H1 (cell line): ENCODE measurements around the gene ZFP3. TPM values are rescaled to one million over a fixed set of nuclear protein-coding genes. Genes with fewer than 3 reads are reported as not detected.

ENCODE experiments used
- CTCF ChIA-PET: fragments of 300-600 bp; sonication (Branson Sonifier 250); formaldehyde crosslinking; loops from one replicate; lab custom pipeline; 2021; ENCODE audit not compliant: partially characterized antibody; lab: Charles Lee
- POLR2A ChIA-PET: fragments of 300-600 bp; sonication (Branson Sonifier 250); formaldehyde crosslinking; loops from one replicate; lab custom pipeline; 2021; ENCODE audit warnings: inconsistent platforms; ENCODE audit not compliant: partially characterized antibody; lab: Charles Lee
- DNase-seq, 2 experiments: peaks; one replicate each; pipeline versions ENCODE4 v3.0.0 to v3.0.0-alpha.2; 2010 to 2022; ENCODE audit warnings: low spot score in 2 of 2, low read depth in 1 of 2, mixed read lengths in 1 of 2
- FAIRE-seq: peaks from 2 replicates; lab custom pipeline; 2011; peaks lifted over from hg19 to GRCh38; lab: Jason Lieb, UNC
- H2AFZ ChIP-seq: 2 replicates; pipeline ENCODE4 v1.8.1; 2012; ENCODE audit warnings: low read length, inconsistent platforms
- H2AK5ac ChIP-seq: 2 replicates; pipeline ENCODE4 v1.6.1; 2013; ENCODE audit warnings: low read depth, low read length
- H2BK120ac ChIP-seq: replicated peaks from 2 replicates; pipeline ENCODE3; 2013; ENCODE audit warnings: low read depth, low read length, inconsistent platforms
- H2BK12ac ChIP-seq: 2 replicates; pipeline ENCODE4 v1.6.1; 2013; ENCODE audit warnings: low read depth, low read length
- H2BK15ac ChIP-seq: 2 replicates; pipeline ENCODE4 v1.6.1; 2013; ENCODE audit warnings: low read length
- H2BK20ac ChIP-seq: 2 replicates; pipeline ENCODE4 v1.6.1; 2013; ENCODE audit warnings: low read length
- H2BK5ac ChIP-seq: 2 replicates; pipeline ENCODE4 v1.6.1; 2013; ENCODE audit warnings: low read depth, low read length
- H3K14ac ChIP-seq: 2 replicates; pipeline ENCODE4 v1.6.1; 2013; ENCODE audit warnings: inconsistent platforms; ENCODE audit not compliant: insufficient read length
- H3K18ac ChIP-seq: 2 replicates; pipeline ENCODE4 v1.6.1; 2013; ENCODE audit warnings: low read length; ENCODE audit errors: extremely low read depth
- H3K23ac ChIP-seq: 2 replicates; pipeline ENCODE4 v1.6.1; 2013; ENCODE audit warnings: inconsistent platforms; ENCODE audit not compliant: insufficient read length
- H3K23me2 ChIP-seq: 2 replicates; pipeline ENCODE4 v1.6.1; 2013; ENCODE audit warnings: low read depth, low read length
- H3K27ac ChIP-seq: 2 replicates; pipeline ENCODE4 v1.6.1; 2011; ENCODE audit warnings: low read depth, low read length, inconsistent platforms
- H3K27me3 ChIP-seq, 4 experiments: replicated peaks in 1 of 4; 1 replicate in 1 of 4; 2 replicates in 3 of 4; pipeline versions ENCODE4 v1.6.1 to v1.8.1; 2011 to 2013; ENCODE audit warnings: low read length in 3 of 4, mild to moderate bottlenecking in 3 of 4, inconsistent platforms in 2 of 4, mixed read lengths in 2 of 4, moderate library complexity in 1 of 4; ENCODE audit not compliant: control insufficient read depth in 3 of 4, insufficient read depth in 3 of 4; ENCODE audit errors: extremely low read depth in 1 of 4
- H3K36me3 ChIP-seq, 4 experiments: 2 replicates each; pipeline versions ENCODE4 v1.6.1 to v1.8.1; 2011 to 2013; ENCODE audit warnings: mild to moderate bottlenecking in 4 of 4, low read length in 3 of 4, moderate library complexity in 2 of 4, control low read depth in 1 of 4, inconsistent platforms in 1 of 4; ENCODE audit not compliant: insufficient read depth in 4 of 4, control insufficient read depth in 2 of 4
- H3K4ac ChIP-seq: replicated peaks from 2 replicates; pipeline ENCODE3; 2013; ENCODE audit warnings: low read length, low read depth, mixed read lengths, inconsistent platforms; ENCODE audit not compliant: insufficient read length
- H3K4me1 ChIP-seq, 4 experiments: replicated peaks in 1 of 4; 1 replicate in 1 of 4; 2 replicates in 3 of 4; pipeline versions ENCODE4 v1.6.1 to v1.8.1; 2011 to 2013; ENCODE audit warnings: low read length in 3 of 4, inconsistent platforms in 2 of 4, mixed read lengths in 1 of 4; ENCODE audit not compliant: insufficient read depth in 4 of 4, control insufficient read depth in 3 of 4
- H3K4me2 ChIP-seq, 2 experiments: 2 replicates each; pipeline versions ENCODE4 v1.6.1 to v1.8.1; 2011 to 2013; ENCODE audit warnings: low read depth in 2 of 2, low read length in 2 of 2, control low read depth in 1 of 2, inconsistent platforms in 1 of 2, mild to moderate bottlenecking in 1 of 2; ENCODE audit not compliant: insufficient read depth in 1 of 2
- H3K4me3 ChIP-seq, 4 experiments: fragments of 200-600, 300-600 bp in 1 of 4; sonication (generic), shearing (Covaris generic), sonication (Bioruptor Twin) in 1 of 4; 2 replicates each; pipeline versions ENCODE4 v1.5.1 to v1.8.1; 2011 to 2016; ENCODE audit warnings: low read length in 4 of 4, low read depth in 3 of 4, control low read depth in 2 of 4, inconsistent platforms in 2 of 4, mild to moderate bottlenecking in 2 of 4, mixed read lengths in 1 of 4, moderate library complexity in 1 of 4; ENCODE audit not compliant: insufficient read depth in 2 of 4; ENCODE audit errors: extremely low read depth in 1 of 4
- H3K56ac ChIP-seq: replicated peaks from 2 replicates; pipeline ENCODE3; 2013; ENCODE audit warnings: low read depth, mild to moderate bottlenecking, mixed read lengths, low read length, inconsistent platforms; ENCODE audit not compliant: insufficient read length
- H3K79me1 ChIP-seq: 2 replicates; pipeline ENCODE4 v1.6.1; 2013; ENCODE audit warnings: low read depth, low read length, control low read depth
- H3K79me2 ChIP-seq, 2 experiments: 2 replicates each; pipeline versions ENCODE4 v1.6.1 to v1.8.1; 2012 to 2013; ENCODE audit warnings: low read length in 2 of 2, mild to moderate bottlenecking in 2 of 2, inconsistent platforms in 1 of 2; ENCODE audit not compliant: insufficient read depth in 2 of 2, control insufficient read depth in 1 of 2
- H3K9ac ChIP-seq, 4 experiments: replicated peaks in 1 of 4; 1 replicate in 1 of 4; 2 replicates in 3 of 4; pipeline versions ENCODE4 v1.6.1 to v1.8.1; 2011 to 2013; ENCODE audit warnings: low read depth in 3 of 4, low read length in 3 of 4, control low read depth in 2 of 4, mild to moderate bottlenecking in 2 of 4, moderate library complexity in 2 of 4, inconsistent platforms in 1 of 4; ENCODE audit errors: extremely low read depth in 1 of 4
- H3K9me3 ChIP-seq, 2 experiments: 2 replicates each; pipeline versions ENCODE4 v1.6.1 to v1.8.1; 2012 to 2013; ENCODE audit warnings: mild to moderate bottlenecking in 2 of 2, moderate library complexity in 2 of 2, control low read depth in 1 of 2, inconsistent platforms in 1 of 2, low read depth in 1 of 2, low read length in 1 of 2, mixed read lengths in 1 of 2; ENCODE audit not compliant: insufficient read depth in 2 of 2
- H4K20me1 ChIP-seq, 2 experiments: replicated peaks in 1 of 2; 2 replicates each; pipeline versions ENCODE3 to v1.8.1; 2011 to 2013; ENCODE audit warnings: inconsistent platforms in 2 of 2, low read length in 2 of 2, mild to moderate bottlenecking in 1 of 2; ENCODE audit not compliant: insufficient read depth in 2 of 2, control insufficient read depth in 1 of 2
- H4K5ac ChIP-seq: 2 replicates; pipeline ENCODE4 v1.6.1; 2013; ENCODE audit warnings: low read length, low read depth, mixed read lengths, inconsistent platforms; ENCODE audit not compliant: insufficient read length
- H4K8ac ChIP-seq: 2 replicates; pipeline ENCODE4 v1.8.0; 2013; ENCODE audit warnings: mild to moderate bottlenecking, moderate library complexity, low read length, inconsistent platforms; ENCODE audit not compliant: insufficient read depth; ENCODE audit errors: extremely low read depth
- H4K91ac ChIP-seq: replicated peaks from 2 replicates; pipeline ENCODE3; 2013; ENCODE audit warnings: low read length, mixed read lengths, inconsistent platforms; ENCODE audit not compliant: insufficient read length
- FOSL1 ChIP-seq: IDR thresholded peaks from 2 replicates; pipeline ENCODE4 v1.6.1; 2011; ENCODE audit warnings: mild to moderate bottlenecking, low read depth, low read length, moderate library complexity; ENCODE audit not compliant: insufficient read depth
- KDM5A ChIP-seq: fragments of 200-600 bp; IDR thresholded peaks from 2 replicates; pipeline ENCODE4 v1.7.1; 2012; ENCODE audit warnings: mild to moderate bottlenecking, low read length, inconsistent platforms, mixed read lengths
- NANOG ChIP-seq: IDR thresholded peaks from 2 replicates; pipeline ENCODE4 v1.6.1; 2011; ENCODE audit warnings: low read length, low read depth, mild to moderate bottlenecking, inconsistent platforms; ENCODE audit not compliant: insufficient read depth, poor library complexity, severe bottlenecking
- PHF8 ChIP-seq: fragments of 200-600 bp; sonication (generic); conservative IDR thresholded peaks from 2 replicates; pipeline ENCODE4 v1.7.1; 2012; ENCODE audit warnings: low read depth, mild to moderate bottlenecking, inconsistent platforms, low read length, moderate library complexity
- RFX5 ChIP-seq: IDR thresholded peaks from 2 replicates; pipeline ENCODE4 v1.6.1; 2011; ENCODE audit warnings: low read depth, low read length, improper control_type of control experiment, borderline replicate concordance
- SP1 ChIP-seq: IDR thresholded peaks from 2 replicates; pipeline ENCODE4 v1.6.1; 2011; ENCODE audit warnings: low read depth, low read length
- SUZ12 ChIP-seq: fragments of 200-600 bp; sonication (generic); IDR thresholded peaks from 2 replicates; pipeline ENCODE4 v1.6.1; 2012; ENCODE audit warnings: mild to moderate bottlenecking, inconsistent platforms, low read length, moderate library complexity, mixed read lengths
- TAF1 ChIP-seq: IDR thresholded peaks from 2 replicates; pipeline ENCODE4 v1.6.1; 2011; ENCODE audit warnings: mild to moderate bottlenecking, low read depth, low read length
- TCF12 ChIP-seq: IDR thresholded peaks from 2 replicates; pipeline ENCODE4 v1.6.1; 2011; ENCODE audit warnings: low read depth, mild to moderate bottlenecking, low read length
- YY1 ChIP-seq: IDR thresholded peaks from 2 replicates; pipeline ENCODE4 v1.6.1; 2011; ENCODE audit warnings: low read depth, mild to moderate bottlenecking, low read length
- ZNF274 ChIP-seq: IDR thresholded peaks from 2 replicates; pipeline ENCODE4 v1.7.0; 2012; ENCODE audit warnings: low read length, borderline replicate concordance; ENCODE audit errors: extremely low read depth
- WGBS, 2 experiments: shearing (Covaris generic) in 1 of 2; methylation state at CpG; one replicate each; pipeline versions ENCODE4 v1.1.6 to v1.1.7; 2013 to 2015; ENCODE audit warnings: low lambda C conversion rate in 2 of 2, mixed read lengths in 2 of 2, inconsistent platforms in 1 of 2, low coverage in 1 of 2, missing lambda C conversion rate in 1 of 2; ENCODE audit not compliant: insufficient replicate concordance in 2 of 2, insufficient coverage in 1 of 2, insufficient read length in 1 of 2; ENCODE audit errors: extremely low coverage in 1 of 2, missing lambda C conversion rate in 1 of 2; 5-methylcytosine and 5-hydroxymethylcytosine counted together
- polyA plus RNA-seq, 7 experiments: library from polyadenylated mRNA; depleted of rRNA in 3 of 7; stranded (reverse) in 5 of 7; unstranded in 2 of 7; fragments of >200 nt in 5 of 7; fragments of 200-250 nt in 2 of 7; gene quantifications; 1 replicate in 5 of 7; 2 replicates in 1 of 7; 4 replicates in 1 of 7; pipeline versions ENCODE4 v1.2.1 to v1.2.3, GENCODE V29; 2011 to 2013; ENCODE audit warnings: missing spikeins in 2 of 7, mixed read lengths in 2 of 7
- total RNA-seq: library from RNA; stranded (reverse); fragmentation: NEBNext Ultra II Directional; extraction: Animal tissue kit (Norgen Biotek cat#: 25700); gene quantifications from 2 replicates; pipeline ENCODE4 v1.2.1, GENCODE V29; 2021
- TF ChIP-seq, protein P1 (sequence below): IDR thresholded peaks from 2 replicates; pipeline ENCODE4 v1.6.1; 2011; ENCODE audit warnings: low read length, improper control_type of control experiment

ZFP3 gene
- total and polyA plus RNA-seq, 2 of the 8 experiments (the other 6 are each of a cell fraction or from before 2014, with no cell fraction given), result 0.15 to 0.44 TPM

GRCh38 chr17:5139458-5139732 is 61.1 kb downstream of the ZFP3 start:
- Histone ChIP-seq H3K23ac (no peak overlapping the region), H3K27ac (no peak overlapping the region), H4K8ac (no peak overlapping the region), H3K9ac (no peak overlapping the region), H2BK120ac (no peak overlapping the region), H4K91ac (no peak overlapping the region), H2AK5ac (no peak overlapping the region), H3K4me3 (no peak overlapping the region), H4K5ac (no peak overlapping the region), H3K4me2 (no peak overlapping the region), H3K36me3 (no peaks in the 10 kb centered on the region), H3K56ac (no peak overlapping the region), H3K27me3 (no peaks in the 10 kb centered on the region; a peak in 1 of 7 replicates), H3K18ac (no peak overlapping the region), H3K14ac (no peak overlapping the region), H3K79me1 (no peaks in the 10 kb centered on the region), H4K20me1 (no peaks in the 10 kb centered on the region), H2BK20ac (no peak overlapping the region), H2BK15ac (no peak overlapping the region), H2AFZ (no peak overlapping the region), H3K9me3 (peaks cover 0 to 11% of the 10 kb centered on the region in 2 experiments; a peak in 1 of 4 replicates), H3K23me2 (no peaks in the 10 kb centered on the region), H3K4ac (no peak overlapping the region), H2BK12ac (no peak overlapping the region), H3K79me2 (no peaks in the 10 kb centered on the region), H3K4me1 (no peaks in the 10 kb centered on the region), H2BK5ac (no peak overlapping the region)
- CTCF ChIA-PET, result no interaction called here
- POLR2A ChIA-PET, result no interaction called here
- whole genome bisulfite sequencing, 2 experiments, result 85% methylated on average over 5 of the region's 5 CpGs; no CpG with 5 or more reads in 1 of the 2 experiments
- DNase-seq (no peak), FAIRE-seq (no peak)
- TF ChIP-seq SP1, result no peak
- no peak for TF ChIP-seq FOSL1
- no peak for TF ChIP-seq PHF8
- TF ChIP-seq NANOG, result no peak
- no peak for TF ChIP-seq YY1
- no peak for TF ChIP-seq KDM5A
- TF ChIP-seq, protein P1, sequence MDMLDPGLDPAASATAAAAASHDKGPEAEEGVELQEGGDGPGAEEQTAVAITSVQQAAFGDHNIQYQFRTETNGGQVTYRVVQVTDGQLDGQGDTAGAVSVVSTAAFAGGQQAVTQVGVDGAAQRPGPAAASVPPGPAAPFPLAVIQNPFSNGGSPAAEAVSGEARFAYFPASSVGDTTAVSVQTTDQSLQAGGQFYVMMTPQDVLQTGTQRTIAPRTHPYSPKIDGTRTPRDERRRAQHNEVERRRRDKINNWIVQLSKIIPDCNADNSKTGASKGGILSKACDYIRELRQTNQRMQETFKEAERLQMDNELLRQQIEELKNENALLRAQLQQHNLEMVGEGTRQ, result no peak
- no peak for TF ChIP-seq RFX5
- TF ChIP-seq TAF1, result no peak
- TF ChIP-seq TCF12, result no peak
- TF ChIP-seq SUZ12, result no peak
- TF ChIP-seq ZNF274, result no peak
- TF ChIP-seq, all 59 proteins: peak for 0
